NOMO-1 (cell line): Measurements from ENCODE around the gene HOXD12.

Source experiments
- DNase-seq, 2 experiments: peaks; one replicate each; lab custom pipeline; 2025; ENCODE audit not compliant: unreplicated experiment in 2 of 2; lab: John Stamatoyannopoulos, UW

HOXD12 gene

DNA sequence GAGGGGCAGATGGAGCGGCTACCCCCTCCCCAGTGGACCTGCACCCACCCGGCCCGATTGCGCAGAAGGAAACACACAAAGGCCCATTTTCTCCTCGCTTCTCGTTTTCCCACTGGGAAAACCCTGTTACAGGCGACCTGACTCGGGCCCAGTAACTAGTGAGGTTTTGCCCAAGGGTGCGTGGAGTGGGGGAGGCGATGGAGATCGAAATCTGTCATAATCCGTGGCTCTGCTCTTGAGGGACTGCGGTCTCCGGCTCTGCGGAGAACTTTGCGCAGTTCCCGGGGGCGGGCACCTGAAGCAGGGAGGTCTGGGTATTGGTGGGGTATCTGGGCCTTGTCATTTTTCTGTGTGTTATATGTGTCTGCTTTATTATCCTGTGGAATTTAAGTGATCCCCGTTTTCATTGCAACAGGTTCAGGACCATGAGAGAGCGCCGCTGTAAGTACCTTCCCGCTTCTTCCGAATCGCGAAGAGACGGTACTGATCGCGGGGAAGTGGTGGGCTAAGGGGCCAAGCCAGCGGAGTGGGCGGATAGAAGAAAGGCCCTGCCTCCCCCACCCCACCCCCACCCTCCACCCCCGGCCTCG, 47.7 kb downstream of the HOXD12 start:
- DNase-seq, result no peak

DNA sequence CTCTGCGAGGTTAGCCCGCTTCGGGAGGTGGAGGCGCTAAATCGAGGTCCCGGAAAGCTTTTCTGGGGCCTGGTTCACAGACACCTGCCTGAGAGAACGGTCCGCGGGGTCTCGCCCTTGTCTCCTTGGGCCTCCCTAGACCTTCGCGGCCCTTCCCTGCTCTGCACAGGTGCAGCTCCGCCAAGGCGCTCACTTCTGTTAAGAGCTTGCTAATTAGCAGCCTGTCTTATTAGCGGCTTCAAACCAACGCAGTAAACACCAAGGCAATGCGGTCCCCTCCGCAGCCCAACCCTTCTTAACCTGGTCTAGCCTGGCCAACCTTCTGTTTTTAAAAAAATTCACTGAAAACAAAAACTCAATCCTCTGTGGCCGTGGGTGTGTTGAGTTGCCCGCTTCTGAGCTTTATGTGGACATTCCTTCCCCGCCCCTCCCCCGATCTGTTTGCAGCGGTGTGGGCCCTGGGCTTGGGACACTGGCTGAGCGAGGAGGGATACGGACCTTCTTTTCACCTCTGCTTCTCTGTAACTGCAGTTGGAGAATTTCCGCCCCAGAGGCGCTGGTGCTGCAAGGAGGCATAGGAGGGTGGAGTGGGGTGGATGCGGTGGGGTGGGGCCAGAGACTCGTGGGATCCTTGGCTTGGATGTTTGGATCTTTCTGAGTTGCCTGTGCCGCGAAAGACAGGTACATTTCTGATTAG, 48.4 kb downstream of the HOXD12 start:
- no peak for DNase-seq

DNA sequence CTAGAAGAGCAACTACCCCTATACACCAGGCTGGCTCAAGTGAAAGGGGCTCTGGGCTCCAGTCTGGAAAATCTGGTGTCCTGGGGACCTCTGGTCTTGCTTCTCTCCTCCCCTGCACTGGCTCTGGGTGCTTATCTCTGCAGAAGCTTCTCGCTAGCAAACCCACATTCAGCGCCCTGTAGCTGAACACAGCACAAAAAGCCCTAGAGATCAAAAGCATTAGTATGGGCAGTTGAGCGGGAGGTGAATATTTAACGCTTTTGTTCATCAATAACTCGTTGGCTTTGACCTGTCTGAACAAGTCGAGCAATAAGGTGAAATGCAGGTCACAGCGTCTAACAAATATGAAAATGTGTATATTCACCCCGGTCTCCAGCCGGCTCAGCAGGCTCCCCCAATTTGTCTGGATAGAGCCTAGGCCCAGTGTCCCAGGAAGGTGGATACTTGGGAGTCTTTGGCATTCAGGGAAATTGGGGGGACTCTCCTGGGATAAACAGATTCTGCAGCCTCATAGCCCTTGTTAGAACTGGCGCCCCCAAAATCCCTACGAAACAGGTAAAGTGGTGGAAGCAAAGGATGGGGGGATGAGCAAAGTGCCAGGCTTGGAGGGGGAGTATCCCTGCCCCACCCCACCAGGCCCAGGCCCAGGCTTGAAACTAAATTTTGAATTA, 49.3 kb downstream of the HOXD12 start:
- DNase-seq, result no peak

DNA sequence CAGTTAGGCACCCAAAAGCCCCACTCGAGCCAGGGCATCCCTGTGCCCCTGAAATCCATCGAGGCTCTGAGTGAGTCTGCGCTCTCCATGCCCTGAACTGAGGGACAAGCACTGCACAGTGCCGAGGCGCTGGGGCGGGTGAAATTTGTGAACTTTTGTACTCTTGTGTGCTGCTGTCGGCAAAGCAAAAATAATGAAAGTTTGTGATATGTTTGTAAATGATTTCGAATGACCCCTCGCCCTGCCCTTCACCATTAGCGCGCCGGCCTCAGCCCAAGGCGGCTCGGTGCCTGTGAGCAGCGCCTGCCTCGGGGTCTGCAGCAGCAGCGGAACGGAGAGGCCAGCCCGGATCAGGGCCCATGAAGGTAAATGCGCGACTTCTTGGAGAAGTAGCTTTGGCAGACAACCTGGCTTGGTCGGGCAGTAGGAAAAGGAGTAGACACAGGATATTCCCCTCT, 49.9 kb downstream of the HOXD12 start:
- no peak for DNase-seq

DNA sequence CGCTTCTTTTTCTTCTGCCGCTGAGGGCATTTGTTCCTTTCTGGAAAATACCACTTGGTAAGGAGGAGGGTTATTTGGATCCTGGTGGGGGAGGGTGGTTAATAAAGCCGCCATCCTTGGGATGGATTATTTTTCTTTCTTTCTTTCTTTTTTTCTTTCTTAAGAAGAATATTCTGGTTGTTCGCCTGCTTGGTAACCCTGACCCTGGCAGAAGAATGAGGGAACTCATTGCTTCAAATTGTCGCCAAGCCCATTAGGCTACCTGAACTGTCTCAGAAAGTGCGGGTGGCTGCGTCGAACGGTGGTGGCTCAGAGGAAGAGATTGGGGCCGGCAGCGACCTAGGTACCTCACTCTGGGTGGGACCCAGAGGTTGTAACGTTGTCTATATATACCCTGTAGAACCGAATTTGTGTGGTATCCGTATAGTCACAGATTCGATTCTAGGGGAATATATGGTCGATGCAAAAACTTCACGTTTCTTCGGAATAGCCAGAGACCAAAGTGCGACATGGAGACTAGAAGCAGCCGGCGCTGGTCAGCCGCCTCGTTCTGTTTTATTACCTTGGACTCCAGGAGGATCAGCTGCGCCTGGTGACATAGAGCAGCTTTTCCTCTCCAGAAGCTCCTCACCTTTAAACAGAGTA, 50.5 kb downstream of the HOXD12 start:
- DNase-seq, result no peak

DNA sequence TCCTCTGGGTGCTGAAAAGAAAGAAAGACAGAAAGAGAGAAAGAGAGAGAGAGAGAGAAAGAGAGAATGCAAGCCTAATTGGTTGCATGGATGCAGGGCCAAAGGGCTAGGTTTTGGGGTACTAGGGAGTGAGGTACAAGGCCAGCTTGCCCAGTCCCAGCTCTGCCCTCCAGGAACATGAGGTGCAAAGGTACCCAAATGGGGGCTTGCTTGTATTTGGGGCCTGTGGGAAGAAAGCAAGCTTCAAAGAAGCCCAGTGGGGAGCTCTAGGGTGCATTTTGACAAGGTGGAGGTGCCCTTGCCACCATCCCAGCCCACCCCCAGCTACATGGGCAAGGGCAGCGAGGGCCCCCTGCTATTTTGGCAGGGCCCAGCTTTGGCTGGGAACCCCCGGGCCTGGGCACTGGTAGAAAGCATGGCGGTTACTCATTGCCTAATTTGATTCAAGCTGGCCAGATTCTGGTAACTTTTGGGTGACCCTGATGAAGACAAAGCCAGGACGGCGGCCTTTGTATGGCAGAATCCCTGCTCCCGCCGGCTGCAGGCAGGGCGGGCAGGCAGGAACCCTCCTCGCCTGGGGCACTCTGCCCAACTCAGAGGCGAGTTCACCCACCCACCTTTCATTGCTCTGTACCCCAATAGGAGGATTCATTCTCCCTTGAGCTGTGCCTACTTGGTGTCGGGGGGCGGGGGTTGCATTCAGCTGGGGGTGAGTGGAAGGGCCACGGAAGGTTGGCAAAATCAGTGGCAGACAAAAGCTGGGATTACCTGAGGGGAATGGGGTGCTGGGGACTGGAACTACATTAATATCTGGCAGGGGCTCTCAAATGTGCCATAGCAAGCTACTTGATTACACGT, 51.2 kb downstream of the HOXD12 start:
- DNase-seq, result no peak

DNA sequence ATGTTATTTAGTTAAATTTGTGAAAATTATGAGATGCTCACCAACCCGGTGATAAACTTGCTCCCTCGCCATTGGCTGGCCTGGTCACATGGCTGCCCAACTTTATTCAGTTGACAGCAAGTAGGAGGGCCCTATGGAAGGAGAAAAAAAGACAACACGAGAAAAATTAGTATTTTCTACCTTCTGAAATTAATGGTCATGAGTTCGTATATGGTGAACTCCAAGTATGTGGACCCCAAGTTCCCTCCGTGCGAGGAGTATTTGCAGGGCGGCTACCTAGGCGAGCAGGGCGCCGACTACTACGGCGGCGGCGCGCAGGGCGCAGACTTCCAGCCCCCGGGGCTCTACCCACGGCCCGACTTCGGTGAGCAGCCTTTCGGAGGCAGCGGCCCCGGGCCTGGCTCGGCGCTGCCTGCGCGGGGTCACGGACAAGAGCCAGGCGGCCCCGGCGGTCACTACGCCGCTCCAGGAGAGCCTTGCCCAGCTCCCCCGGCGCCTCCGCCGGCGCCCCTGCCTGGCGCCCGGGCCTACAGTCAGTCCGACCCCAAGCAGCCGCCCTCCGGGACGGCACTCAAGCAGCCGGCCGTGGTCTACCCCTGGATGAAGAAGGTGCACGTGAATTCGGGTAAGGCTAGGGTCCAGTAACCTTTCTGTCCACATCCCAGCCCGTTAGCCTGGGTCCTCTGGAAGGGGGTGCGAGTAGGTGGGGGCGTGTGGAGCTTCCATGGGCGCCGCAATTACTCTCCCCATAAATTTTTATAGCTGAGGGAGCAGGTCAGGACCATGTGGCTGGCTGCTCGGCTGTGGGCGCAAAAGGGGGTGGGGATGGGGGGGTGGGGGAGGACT, 52.1 kb downstream of the HOXD12 start, which contains the start of gene HOXD4:
Gene HOXD4, plus strand, starts transcription at position 109 of the 846 bp plus-strand sequence. Its CDS starts 84 bp downstream, at position 193.
- DNase-seq, result no peak
